Measurements from ENCODE around the gene TNK2. TPM values are rescaled to one million over a fixed set of nuclear protein-coding genes. Genes with fewer than 3 reads are reported as not detected.

Gene TNK2
- total and polyA plus RNA-seq, 2 of the 13 experiments (the other 11 are each of a cell fraction or from before 2014, with no cell fraction given) = 4.6 to 5.8 TPM

GRCh38 chr3:195817578-195818135 is 90.7 kb downstream of the TNK2 start:
- POLR2A ChIA-PET = no interaction called here
- in situ Hi-C loops (cut with HindIII; ENCODE audit: extremely low pct_ligation_motif_present, low pct_unique_long_range_greater_than_20kb) = no loop called here
- H3K4me1 ChIP-seq (ENCODE audit: insufficient read depth, low read length) = no peaks in the 10 kb centered on the region
- TF ChIP-seq MEIS2 (CRISPR knock-in tag; IDR thresholded peaks at IDR 0.05) = no peak
- TF ChIP-seq ZNF335 (CRISPR knock-in tag; IDR thresholded peaks at IDR 0.05) = no peak
- TF ChIP-seq, protein P1, sequence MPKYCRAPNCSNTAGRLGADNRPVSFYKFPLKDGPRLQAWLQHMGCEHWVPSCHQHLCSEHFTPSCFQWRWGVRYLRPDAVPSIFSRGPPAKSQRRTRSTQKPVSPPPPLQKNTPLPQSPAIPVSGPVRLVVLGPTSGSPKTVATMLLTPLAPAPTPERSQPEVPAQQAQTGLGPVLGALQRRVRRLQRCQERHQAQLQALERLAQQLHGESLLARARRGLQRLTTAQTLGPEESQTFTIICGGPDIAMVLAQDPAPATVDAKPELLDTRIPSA (CRISPR knock-in tag; IDR thresholded peaks at IDR 0.05; ENCODE audit: borderline replicate concordance) = no peak
- TF ChIP-seq ZMAT3 (CRISPR knock-in tag; conservative IDR thresholded peaks at IDR 0.05) = no peak
- TF ChIP-seq ZNF629 (CRISPR knock-in tag; conservative IDR thresholded peaks at IDR 0.05) = no peak
- TF ChIP-seq HMGXB3 (CRISPR knock-in tag; IDR thresholded peaks at IDR 0.05; ENCODE audit: borderline replicate concordance) = no peak
- TF ChIP-seq ZNF251 (CRISPR knock-in tag; IDR thresholded peaks at IDR 0.05) = no peak
- TF ChIP-seq, protein P2, sequence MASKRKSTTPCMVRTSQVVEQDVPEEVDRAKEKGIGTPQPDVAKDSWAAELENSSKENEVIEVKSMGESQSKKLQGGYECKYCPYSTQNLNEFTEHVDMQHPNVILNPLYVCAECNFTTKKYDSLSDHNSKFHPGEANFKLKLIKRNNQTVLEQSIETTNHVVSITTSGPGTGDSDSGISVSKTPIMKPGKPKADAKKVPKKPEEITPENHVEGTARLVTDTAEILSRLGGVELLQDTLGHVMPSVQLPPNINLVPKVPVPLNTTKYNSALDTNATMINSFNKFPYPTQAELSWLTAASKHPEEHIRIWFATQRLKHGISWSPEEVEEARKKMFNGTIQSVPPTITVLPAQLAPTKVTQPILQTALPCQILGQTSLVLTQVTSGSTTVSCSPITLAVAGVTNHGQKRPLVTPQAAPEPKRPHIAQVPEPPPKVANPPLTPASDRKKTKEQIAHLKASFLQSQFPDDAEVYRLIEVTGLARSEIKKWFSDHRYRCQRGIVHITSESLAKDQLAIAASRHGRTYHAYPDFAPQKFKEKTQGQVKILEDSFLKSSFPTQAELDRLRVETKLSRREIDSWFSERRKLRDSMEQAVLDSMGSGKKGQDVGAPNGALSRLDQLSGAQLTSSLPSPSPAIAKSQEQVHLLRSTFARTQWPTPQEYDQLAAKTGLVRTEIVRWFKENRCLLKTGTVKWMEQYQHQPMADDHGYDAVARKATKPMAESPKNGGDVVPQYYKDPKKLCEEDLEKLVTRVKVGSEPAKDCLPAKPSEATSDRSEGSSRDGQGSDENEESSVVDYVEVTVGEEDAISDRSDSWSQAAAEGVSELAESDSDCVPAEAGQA (IDR thresholded peaks at IDR 0.05; ENCODE audit: low read depth) = no peak
- TF ChIP-seq, protein P2 (CRISPR knock-in tag; IDR thresholded peaks at IDR 0.05; ENCODE audit: borderline replicate concordance) = no peak
- TF ChIP-seq ZFX (CRISPR knock-in tag; IDR thresholded peaks at IDR 0.05; ENCODE audit: low read depth) = no peak
- no peak for TF ChIP-seq ZBTB3 (CRISPR knock-in tag; IDR thresholded peaks at IDR 0.05; ENCODE audit: borderline replicate concordance, low read depth)
- no peak for TF ChIP-seq MTF2 (CRISPR knock-in tag; IDR thresholded peaks at IDR 0.05; ENCODE audit: borderline replicate concordance)
- no peak for TF ChIP-seq ZNF10 (CRISPR knock-in tag; IDR thresholded peaks at IDR 0.05; ENCODE audit: borderline replicate concordance, low read depth)
- no peak for TF ChIP-seq RFX1 (IDR thresholded peaks at IDR 0.05)
- no peak for TF ChIP-seq ATF7 (IDR thresholded peaks at IDR 0.05)
- no peak for TF ChIP-seq ATF7 (CRISPR knock-in tag; IDR thresholded peaks at IDR 0.05)

More at GRCh38 chr3:195817578-195818135, 90.7 kb downstream of the TNK2 start:
- Histone ChIP-seq H3K9ac (ENCODE audit: insufficient read depth, low read depth, low read length) (no peak overlapping the region), H3K4me2 (ENCODE audit: low read depth, low read length) (no peak overlapping the region), H3K27me3 (ENCODE audit: control insufficient read depth in 1 of 2, insufficient read depth in 2 of 2, low read length in 2 of 2) (peaks cover 11 to 63% of the 10 kb centered on the region in 2 experiments), H4K20me1 (ENCODE audit: insufficient read depth, low read length) (no peaks in the 10 kb centered on the region), H2AFZ (ENCODE audit: low read length) (no peak overlapping the region), H3K79me2 (ENCODE audit: insufficient read depth, low read length) (no peaks in the 10 kb centered on the region), H3K27ac (ENCODE audit: extremely low read length, insufficient read depth, low read length) (no peak overlapping the region), H3K9me3 (ENCODE audit: low read length) (no peaks in the 10 kb centered on the region), H3K4me3 (replicated peaks in 1 of 3; ENCODE audit: insufficient read depth in 1 of 3, low read depth in 2 of 3, low read length in 3 of 3) (no peak overlapping the region), H3K36me3 (replicated peaks in 1 of 2; ENCODE audit: control insufficient read depth in 1 of 2, insufficient read depth in 2 of 2, low read length in 2 of 2) (no peaks in the 10 kb centered on the region)
- CTCF ChIA-PET (ENCODE audit: low intra/inter-chr PET ratio, low total read pairs) = no interaction called here
- 14% methylated on average over 16 of the region's 17 CpGs for WGBS (ENCODE audit: low lambda C conversion rate)
- intact Hi-C loops (cut with micrococcal nuclease; ENCODE audit: unreplicated experiment) = no loop called here
- ATAC-seq = no peak
- FAIRE-seq = no peak
- DNase-seq (ENCODE audit: low spot score) = no peak
- BruUV-seq (replicated peaks) = no TSS peak
